Heart left ventricle (tissue), 16 donors: Measurements from ENCODE around the gene AAGAB. TPM values are rescaled to one million over a fixed set of nuclear protein-coding genes. Genes with fewer than 3 reads are reported as not detected.

Experiments
- ATAC-seq, 4 donors: fragments of 200-7000 bp; cut with Tn5 transposase; one replicate each; pipeline ENCODE4 v1.9.1; 2020 to 2022; ENCODE audit warnings: moderate library complexity in 4 of 4, mild to moderate bottlenecking in 3 of 4, moderate number of reproducible peaks in 1 of 4
- DNase-seq, 5 donors: peaks; one replicate each; pipeline ENCODE4 v3.0.0-alpha.2; 2020
- H3K27ac ChIP-seq, 12 donors: fragments of 200-600 bp; sonication (generic) in 4 of 12; one replicate each; pipeline versions ENCODE4 v1.5.0 to v1.8.0; 2016 to 2022; ENCODE audit warnings: mild to moderate bottlenecking in 2 of 12
- H3K27me3 ChIP-seq, 9 donors: fragments of 200-600 bp; sonication (generic) in 2 of 9; one replicate each; pipeline versions ENCODE4 v1.5.1 to v1.8.0; 2016 to 2022; ENCODE audit warnings: mild to moderate bottlenecking in 3 of 9
- H3K36me3 ChIP-seq, 9 donors: fragments of 200-600 bp; sonication (generic) in 2 of 9; one replicate each; pipeline versions ENCODE4 v1.5.0 to v1.8.0; 2018 to 2022; ENCODE audit warnings: mild to moderate bottlenecking in 2 of 9
- H3K4me1 ChIP-seq, 12 donors: fragments of 200-600 bp; sonication (generic) in 4 of 12; one replicate each; pipeline versions ENCODE4 v1.5.0 to v1.8.0; 2016 to 2022; ENCODE audit warnings: mild to moderate bottlenecking in 3 of 12
- H3K4me3 ChIP-seq, 12 donors: fragments of 200-600 bp; sonication (generic) in 4 of 12; one replicate each; pipeline versions ENCODE4 v1.5.0 to v1.8.0; 2017 to 2022; ENCODE audit warnings: mild to moderate bottlenecking in 9 of 12, moderate library complexity in 4 of 12
- H3K9me3 ChIP-seq, 12 donors: fragments of 200-600 bp; sonication (generic) in 4 of 12; one replicate each; pipeline versions ENCODE4 v1.5.0 to v1.8.0; 2016 to 2022; ENCODE audit warnings: mild to moderate bottlenecking in 1 of 12
- POLR2A ChIP-seq, 2 donors: fragments of 450-650 bp; IDR thresholded peaks; one replicate each; pipeline ENCODE4 v1.6.1; 2017; ENCODE audit warnings: antibody characterized with exemption in 2 of 2, mild to moderate bottlenecking in 2 of 2, moderate library complexity in 2 of 2
- WGBS, 4 donors: extraction: QIAGEN DNeasy Blood & Tissue Kit in 2 of 4; methylation state at CpG; one replicate each; pipeline versions ENCODE4 v1.1.5 to v1.1.7; 2013 to 2018; 5-methylcytosine and 5-hydroxymethylcytosine counted together
- intact Hi-C, 10 donors: fragments of 100-400 bp; cut with DNase I; formaldehyde crosslinking; loops; one replicate each; pipeline versions ENCODE4 v1.11.1 to v1.14.2; 2022
- polyA plus RNA-seq, 2 donors: library from polyadenylated mRNA; stranded (reverse); fragments of 200-250 nt; gene quantifications; one replicate each; pipeline ENCODE4 v1.2.3, GENCODE V29; 2013
- total RNA-seq, 9 donors: library from RNA; depleted of rRNA in 2 of 9; stranded (reverse); fragments of >200 nt in 2 of 9; fragmentation: NEBNext Ultra II Directional in 3 of 9; extraction: Animal tissue kit (Norgen Biotek cat#: 25700) in 3 of 9; gene quantifications; one replicate each; pipeline versions ENCODE4 v1.1.0 to v1.2.4, GENCODE V29; 2016 to 2023
- TF ChIP-seq, protein P1 (sequence below), 12 donors: fragments of 200-600 bp; sonication (generic) in 4 of 12; IDR thresholded peaks; one replicate each; pipeline versions ENCODE4 v1.5.0 to v1.8.0; 2018 to 2022; ENCODE audit warnings: antibody characterized with exemption in 12 of 12, mild to moderate bottlenecking in 5 of 12
- donor health status: ischemic (EF 13 %, LVEDD 7.1; RV severe dilation, severe dysfunction).
- donor health status: healthy with polysubstance abuse.
- donor health status: DM: no; HTN: yes; CAD: no.
- donor health status: DM: no; HTN: no; CAD: no.
- donor health status: ischemic (EF 25% LVEDD 6.9; RV normal size, moderate dysfunction).
- donor health status: ischemic (EF 25% LVEDD 5.7; RV mildly dilated, moderate dysfunction).
- donor health status: healthy.
- donor health status: DM: yes; HTN: yes; CAD: no.
- donor health status: ischemic (EF 35%, LVEDD 5.7; RV mildly dilated, moderate dysfunction).
- donor health status: nonischemic (EF 11% LVEDD 7.7; RV severe dilation, severe dysfunction).
- donor health status: DM: yes; HTN: yes; CAD: no.
- donor health status: PGD.
- donor health status: ischemic (EF 29% LVEDD 5.4; RV normal size, mild dysfunction).
- donor health status: nonischemic (EF 23%, LVEDD 6.1; RV moderate dilation, normal function).

The AAGAB gene
- total and polyA plus RNA-seq, 11 donors, result 5.4 to 43.4 (median 28.0) TPM

- WGBS, 4 donors, result 74 to 91% (median 82%) methylated on average over 1 of the region's 1 CpG
- H3K4me3 ChIP-seq, result no peak overlapping the region
- intact Hi-C loops, result no loop called here
- DNase-seq (no peak), ATAC-seq (no peak)
- peaks cover 0 to 18% (median 5%) of the 10 kb centered on the region in 12 donors for H3K9me3 ChIP-seq
- no peak overlapping the region for H3K27ac ChIP-seq
- H3K27me3 ChIP-seq, result no peaks in the 10 kb centered on the region
- no peaks in the 10 kb centered on the region for H3K36me3 ChIP-seq
- TF ChIP-seq, protein P1, sequence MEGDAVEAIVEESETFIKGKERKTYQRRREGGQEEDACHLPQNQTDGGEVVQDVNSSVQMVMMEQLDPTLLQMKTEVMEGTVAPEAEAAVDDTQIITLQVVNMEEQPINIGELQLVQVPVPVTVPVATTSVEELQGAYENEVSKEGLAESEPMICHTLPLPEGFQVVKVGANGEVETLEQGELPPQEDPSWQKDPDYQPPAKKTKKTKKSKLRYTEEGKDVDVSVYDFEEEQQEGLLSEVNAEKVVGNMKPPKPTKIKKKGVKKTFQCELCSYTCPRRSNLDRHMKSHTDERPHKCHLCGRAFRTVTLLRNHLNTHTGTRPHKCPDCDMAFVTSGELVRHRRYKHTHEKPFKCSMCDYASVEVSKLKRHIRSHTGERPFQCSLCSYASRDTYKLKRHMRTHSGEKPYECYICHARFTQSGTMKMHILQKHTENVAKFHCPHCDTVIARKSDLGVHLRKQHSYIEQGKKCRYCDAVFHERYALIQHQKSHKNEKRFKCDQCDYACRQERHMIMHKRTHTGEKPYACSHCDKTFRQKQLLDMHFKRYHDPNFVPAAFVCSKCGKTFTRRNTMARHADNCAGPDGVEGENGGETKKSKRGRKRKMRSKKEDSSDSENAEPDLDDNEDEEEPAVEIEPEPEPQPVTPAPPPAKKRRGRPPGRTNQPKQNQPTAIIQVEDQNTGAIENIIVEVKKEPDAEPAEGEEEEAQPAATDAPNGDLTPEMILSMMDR (IDR thresholded peaks at IDR 0.05), result no peak
- no peak for TF ChIP-seq POLR2A (IDR thresholded peaks at IDR 0.05)
- no peaks in the 10 kb centered on the region for H3K4me1 ChIP-seq
These were observed 27.3 kb upstream of the AAGAB start for GRCh38 chr15:67281714-67282113.

GRCh38 chr15:67280217-67280616 is 25.8 kb upstream of the AAGAB start:
- H3K27me3 ChIP-seq, result no peaks in the 10 kb centered on the region
- H3K36me3 ChIP-seq, result no peaks in the 10 kb centered on the region
- H3K4me3 ChIP-seq, result no peak overlapping the region
- no peak overlapping the region for H3K27ac ChIP-seq
- no peaks in the 10 kb centered on the region for H3K4me1 ChIP-seq
- no peak for ATAC-seq
- DNase-seq, result no peak
- 70 to 86% (median 79%) methylated on average over 2 of the region's 2 CpGs for WGBS, 4 donors
- H3K9me3 ChIP-seq, result peaks cover 0 to 5% (median under 1%) of the 10 kb centered on the region in 12 donors
- no peak for TF ChIP-seq POLR2A (IDR thresholded peaks at IDR 0.05)
- TF ChIP-seq, protein P1 (IDR thresholded peaks at IDR 0.05), result no peak
- intact Hi-C loops, result no loop called here

DNA sequence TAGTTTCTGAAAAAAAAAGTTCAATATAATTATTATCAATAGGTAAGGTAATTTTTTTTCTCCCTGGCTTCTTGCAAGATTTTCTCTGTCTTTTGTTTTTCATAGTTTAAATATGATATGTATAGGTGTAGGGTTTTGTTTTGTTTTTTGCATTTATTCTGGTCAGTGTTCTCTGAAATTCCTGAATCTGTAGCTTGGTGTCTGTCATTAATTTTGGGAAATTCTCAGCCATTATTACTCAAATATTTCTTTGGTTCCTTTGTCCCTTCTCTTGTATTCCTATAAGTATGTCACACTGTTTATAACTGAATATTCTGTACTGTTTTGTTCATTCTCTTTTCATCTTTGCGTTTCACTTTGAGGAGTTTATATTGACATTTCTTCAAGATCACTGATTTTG is 22.2 kb upstream of the AAGAB start:
- H3K27ac ChIP-seq, result no peak overlapping the region
- TF ChIP-seq, protein P1 (IDR thresholded peaks at IDR 0.05), result no peak
- no peak for TF ChIP-seq POLR2A (IDR thresholded peaks at IDR 0.05)
- intact Hi-C loops, result no loop called here
- no peaks in the 10 kb centered on the region for H3K27me3 ChIP-seq
- H3K9me3 ChIP-seq, result peaks cover 0 to 27% (median 7%) of the 10 kb centered on the region in 12 donors
- H3K36me3 ChIP-seq, result no peaks in the 10 kb centered on the region
- ATAC-seq, result no peak
- WGBS, 4 donors, result 93 to 100% (median 94%) methylated on average over 1 of the region's 1 CpG
- H3K4me3 ChIP-seq, result no peak overlapping the region
- no peaks in the 10 kb centered on the region for H3K4me1 ChIP-seq
- no peak for DNase-seq

DNA sequence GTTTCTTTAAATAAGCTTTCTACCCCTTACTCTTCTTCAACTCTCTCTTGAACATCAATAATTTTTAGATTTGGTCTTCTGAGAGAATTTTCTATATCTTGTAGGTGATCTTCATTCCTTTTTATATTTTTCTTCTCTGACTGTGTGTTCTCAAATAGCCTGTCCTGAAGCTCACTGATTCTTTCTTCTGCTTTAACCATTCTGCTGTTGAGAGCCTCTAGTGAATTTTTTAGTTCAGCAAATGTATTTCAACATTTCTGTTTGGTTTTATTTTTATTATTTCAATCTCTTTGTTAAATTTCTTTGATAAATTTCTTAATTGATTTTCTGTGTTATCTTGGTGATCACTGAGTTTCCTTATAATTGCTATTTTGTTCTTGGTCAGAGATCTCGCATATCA is 19.8 kb upstream of the AAGAB start:
- no peak overlapping the region for H3K27ac ChIP-seq
- H3K9me3 ChIP-seq, result peaks cover 0 to 27% (median 7%) of the 10 kb centered on the region in 12 donors
- DNase-seq (no peak), ATAC-seq (no peak)
- intact Hi-C loops, result no loop called here
- H3K27me3 ChIP-seq, result no peaks in the 10 kb centered on the region
- H3K4me3 ChIP-seq, result no peak overlapping the region
- H3K36me3 ChIP-seq, result no peaks in the 10 kb centered on the region
- no peaks in the 10 kb centered on the region for H3K4me1 ChIP-seq
- 92 to 97% (median 93%) methylated on average over 1 of the region's 1 CpG for WGBS, 4 donors
- TF ChIP-seq POLR2A (IDR thresholded peaks at IDR 0.05), result no peak
- TF ChIP-seq, protein P1 (IDR thresholded peaks at IDR 0.05), result no peak
